ENCODE results near the gene ITGB4. TPM values are rescaled to one million over a fixed set of nuclear protein-coding genes. Genes with fewer than 3 reads are reported as not detected.

ITGB4 gene
- total RNA-seq, 4 donors from 2014 or later = 36.5 to 57.4 (median 46.6) TPM

DNA sequence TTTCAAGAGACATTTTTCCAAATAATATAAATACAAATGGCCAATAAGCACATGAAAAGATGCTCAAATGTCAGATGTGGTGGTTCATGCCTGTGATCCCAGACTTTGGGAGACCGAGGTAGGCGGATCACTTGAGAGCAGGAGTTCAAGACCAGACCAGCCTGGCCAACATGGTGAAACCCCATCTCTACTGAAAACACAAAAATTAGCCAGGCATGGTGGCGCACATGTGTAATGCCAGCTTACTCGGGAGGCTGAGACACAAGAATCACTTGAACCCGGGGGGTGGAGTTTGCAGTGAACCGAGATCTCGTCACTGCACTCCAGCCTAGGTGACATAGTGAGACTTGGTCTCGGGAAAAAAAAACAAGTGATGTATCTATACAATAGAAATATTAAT, 46.6 kb downstream of the ITGB4 start:
- intact Hi-C loops (cut with DNase I) = loop anchor here (10.0 kb wide), 1 partner anchor 57 kb away; no protein-coding TSS in a partner anchor

GRCh38 chr17:75769536-75769935, 48.3 kb downstream of the ITGB4 start:
- intact Hi-C loops (cut with DNase I) = loop anchor here (10.0 kb wide), 1 partner anchor 55 kb away; no protein-coding TSS in a partner anchor
- 92% methylated on average over 3 of the region's 3 CpGs for WGBS

More for the DNA sequence above, 46.6 kb downstream of the ITGB4 start:
- 93% methylated on average over 8 of the region's 8 CpGs for WGBS
- Histone ChIP-seq H3K4me3 (no peak overlapping the region), H3K27me3 (no peaks in the 10 kb centered on the region), H3K36me3 (peaks cover 0 to 4% (median 1%) of the 10 kb centered on the region in 4 donors), H3K9me3 (no peaks in the 10 kb centered on the region), H3K4me1 (peaks cover 10 to 31% (median 26%) of the 10 kb centered on the region in 4 donors), H3K27ac (replicated peaks in 1 of 4) (no peak overlapping the region)
- TF ChIP-seq POLR2AphosphoS5 (IDR thresholded peaks at IDR 0.05) (no peak), EP300 (IDR thresholded peaks at IDR 0.05) (no peak), POLR2A (IDR thresholded peaks at IDR 0.05; ENCODE audit: low read depth) (no peak), CTCF (IDR thresholded peaks at IDR 0.05) (no peak)
- DNase-seq (ENCODE audit: extremely low spot score) = no peak

DNA sequence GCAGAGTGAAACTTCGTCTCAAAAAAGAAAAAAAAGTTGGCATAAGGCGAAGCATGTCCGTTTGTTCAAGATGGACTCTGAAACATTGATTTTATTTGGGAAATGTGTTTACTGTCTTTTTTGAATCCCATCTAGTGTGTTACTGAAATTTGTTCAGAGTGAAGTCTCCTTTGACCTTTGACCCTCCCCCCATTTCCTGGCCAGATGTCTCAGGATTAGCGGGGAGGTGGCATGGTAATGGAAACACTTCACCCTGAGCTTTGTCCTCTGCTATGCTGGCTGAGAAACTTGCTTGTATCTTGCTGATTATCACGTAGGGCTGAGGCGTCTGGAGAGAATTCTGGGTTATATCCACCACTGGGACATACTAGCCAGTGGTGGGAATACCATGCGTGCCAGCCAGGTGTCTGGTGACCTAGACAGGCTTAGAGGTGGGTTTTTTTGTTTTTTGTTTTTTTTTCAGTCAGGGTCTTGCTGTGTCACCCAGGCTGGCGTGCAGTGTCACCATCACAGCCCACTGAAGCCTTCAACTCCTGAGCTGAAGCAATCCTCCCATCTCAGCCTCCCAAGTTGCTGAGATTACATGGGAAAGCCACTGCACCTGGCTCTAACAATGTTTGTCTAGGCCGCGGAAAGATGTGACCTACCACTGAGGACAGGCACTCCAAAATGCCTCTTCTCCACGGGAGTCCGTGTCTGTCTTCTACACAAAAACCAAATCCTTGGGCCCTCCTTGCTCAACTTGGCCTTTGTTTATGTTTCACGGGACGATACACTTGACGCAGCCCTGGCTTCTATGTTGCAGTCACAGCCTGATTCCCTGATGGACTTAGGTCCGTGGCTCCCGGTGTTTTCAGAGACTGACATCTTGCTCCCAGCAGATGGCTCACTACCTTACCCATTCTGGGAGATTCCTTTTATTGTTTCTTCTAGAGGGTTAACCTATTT, 50.3 kb downstream of the ITGB4 start:
- H3K27me3 ChIP-seq = no peaks in the 10 kb centered on the region
- peak in 1 of 2 donors; percentile 48 for TF ChIP-seq POLR2AphosphoS5 (IDR thresholded peaks at IDR 0.05)
- no peak for TF ChIP-seq POLR2A (IDR thresholded peaks at IDR 0.05; ENCODE audit: low read depth)
- no peak for TF ChIP-seq EP300 (IDR thresholded peaks at IDR 0.05)
- TF ChIP-seq CTCF (IDR thresholded peaks at IDR 0.05) = no peak
- H3K9me3 ChIP-seq = no peaks in the 10 kb centered on the region
- 75% methylated on average over 17 of the region's 17 CpGs for WGBS
- no peak for DNase-seq (ENCODE audit: extremely low spot score)
- H3K4me1 ChIP-seq = peaks cover 15 to 23% (median 17%) of the 10 kb centered on the region in 4 donors
- peaks cover 5 to 28% (median 25%) of the 10 kb centered on the region in 4 donors for H3K36me3 ChIP-seq
- intact Hi-C loops (cut with DNase I) = no loop called here
- no peak overlapping the region for H3K27ac ChIP-seq (replicated peaks in 1 of 4)
- H3K4me3 ChIP-seq = no peak overlapping the region

More at GRCh38 chr17:75769536-75769935, 48.3 kb downstream of the ITGB4 start:
- no peaks in the 10 kb centered on the region for H3K27me3 ChIP-seq
- H3K9me3 ChIP-seq = no peaks in the 10 kb centered on the region
- peaks cover under 1 to 7% (median 5%) of the 10 kb centered on the region in 4 donors for H3K36me3 ChIP-seq
- H3K27ac ChIP-seq (replicated peaks in 1 of 4) = no peak overlapping the region
- no peak for TF ChIP-seq POLR2AphosphoS5 (IDR thresholded peaks at IDR 0.05)
- no peak for TF ChIP-seq EP300 (IDR thresholded peaks at IDR 0.05)
- no peak for TF ChIP-seq POLR2A (IDR thresholded peaks at IDR 0.05; ENCODE audit: low read depth)
- no peak for TF ChIP-seq CTCF (IDR thresholded peaks at IDR 0.05)
- no peak for DNase-seq (ENCODE audit: extremely low spot score)
- no peak overlapping the region for H3K4me3 ChIP-seq
- peaks cover under 1 to 14% (median 10%) of the 10 kb centered on the region in 4 donors for H3K4me1 ChIP-seq

DNA sequence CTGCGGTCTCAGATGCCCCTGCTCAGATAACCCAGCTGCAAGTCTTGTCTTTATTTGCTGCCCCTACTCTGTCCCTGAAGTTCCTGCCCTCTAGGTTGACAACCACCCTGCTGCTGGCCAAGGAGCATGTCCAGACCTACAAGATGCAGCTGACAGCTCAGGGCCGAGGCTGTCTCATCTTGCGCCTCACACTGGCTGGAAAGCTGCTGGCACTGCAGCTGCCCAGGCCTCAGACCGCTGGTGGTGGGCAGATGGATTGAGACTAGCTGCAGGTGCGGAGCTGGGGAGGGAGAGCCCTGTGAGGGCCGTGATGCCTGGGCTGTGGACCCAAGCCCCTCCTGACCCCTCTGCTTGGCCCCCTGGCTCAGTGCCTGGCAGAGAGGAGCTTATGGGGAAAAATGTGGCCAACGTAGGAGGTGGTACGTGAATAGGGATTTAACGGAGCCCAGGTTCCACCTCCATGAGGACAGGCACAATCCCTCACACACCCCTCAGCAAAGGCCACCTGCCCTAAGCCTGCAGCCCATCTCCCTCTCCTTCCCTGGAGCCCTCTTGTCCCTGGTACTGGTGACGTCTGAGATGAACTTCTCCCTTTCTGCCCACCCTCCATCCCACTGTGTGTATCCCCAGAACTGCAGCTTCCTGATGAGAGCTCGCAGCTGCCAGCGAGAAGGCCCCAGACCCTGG, 52.0 kb downstream of the ITGB4 start:
- peak overlapping the region in 1 of 4 donors; percentile 14 for H3K27ac ChIP-seq (replicated peaks in 1 of 4)
- intact Hi-C loops (cut with DNase I) = no loop called here
- no peaks in the 10 kb centered on the region for H3K9me3 ChIP-seq
- peaks cover 7 to 44% (median 37%) of the 10 kb centered on the region in 4 donors for H3K36me3 ChIP-seq
- H3K27me3 ChIP-seq = no peaks in the 10 kb centered on the region
- no peak for DNase-seq (ENCODE audit: extremely low spot score)
- 76% methylated on average over 8 of the region's 12 CpGs for WGBS
- TF ChIP-seq CTCF (IDR thresholded peaks at IDR 0.05) (no peak), EP300 (IDR thresholded peaks at IDR 0.05) (no peak), POLR2AphosphoS5 (IDR thresholded peaks at IDR 0.05) (peak in 1 of 2 donors; percentile 36)
- no peak overlapping the region for H3K4me3 ChIP-seq
- peaks cover 26 to 37% (median 32%) of the 10 kb centered on the region in 4 donors for H3K4me1 ChIP-seq

All from esophagus muscularis mucosa (tissue), 4 donors.